Measurements from ENCODE around the gene OR4X1. TPM values are rescaled to one million over a fixed set of nuclear protein-coding genes. Genes with fewer than 3 reads are reported as not detected.
A peak's percentile ranks its signal among the peaks of the same experiment; 100 is the strongest.
"Not testable (repeated sequence)": the region's sequence is repeated elsewhere in the genome, so short reads cannot be mapped to it uniquely, and the experiment has no call there.

The OR4X1 gene, protein sequence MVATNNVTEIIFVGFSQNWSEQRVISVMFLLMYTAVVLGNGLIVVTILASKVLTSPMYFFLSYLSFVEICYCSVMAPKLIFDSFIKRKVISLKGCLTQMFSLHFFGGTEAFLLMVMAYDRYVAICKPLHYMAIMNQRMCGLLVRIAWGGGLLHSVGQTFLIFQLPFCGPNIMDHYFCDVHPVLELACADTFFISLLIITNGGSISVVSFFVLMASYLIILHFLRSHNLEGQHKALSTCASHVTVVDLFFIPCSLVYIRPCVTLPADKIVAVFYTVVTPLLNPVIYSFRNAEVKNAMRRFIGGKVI
- polyA plus RNA-seq (2011; rRNA removed) (not detected in 2 replicates), polyA plus RNA-seq (2017; fragmentation: RNase III; extraction: RNeasy Plus Mini Kit Qiagen cat#74134 plus additional on column Dnase treatment) (not detected in 3 replicates), polyA minus RNA-seq (2011; rRNA and poly(A)+ RNA removed) (not detected in 2 replicates)
- not detected in 2 replicates for polyA plus RNA-seq (2012; cell fraction: cytosol; rRNA removed)
- polyA plus RNA-seq (2012; cell fraction: nucleus; rRNA removed) = not detected in 2 replicates

DNA sequence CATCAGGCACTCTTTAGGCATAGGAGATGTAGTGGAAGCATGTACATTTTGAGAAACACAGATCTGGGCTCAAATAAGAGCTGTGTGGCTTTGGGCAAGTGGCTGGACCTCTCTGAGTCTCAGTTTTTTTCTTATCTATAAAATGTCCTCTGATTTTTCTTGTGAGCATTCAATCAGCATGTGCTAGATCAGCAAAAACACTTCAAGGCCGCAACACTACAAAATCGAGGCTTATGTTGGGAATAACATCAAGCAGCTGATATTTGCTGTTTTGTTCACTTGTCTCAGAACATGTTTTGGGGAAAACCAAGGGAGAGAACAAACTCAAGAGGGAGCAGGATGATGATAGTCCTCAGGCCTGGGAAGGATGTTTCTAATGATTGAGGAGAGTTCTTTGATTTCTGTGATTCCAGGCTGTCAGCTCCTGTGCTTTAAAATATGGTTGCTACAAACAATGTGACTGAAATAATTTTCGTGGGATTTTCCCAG is at the start of gene OR4X1:
Gene OR4X1 (plus strand): TSS at position 439 of the 489 bp plus-strand sequence. CDS start 0 bp downstream, at position 439.
- Histone ChIP-seq H3K4me3 (no peak within 1 kb of the TSS), H3K27ac (no peak within 1 kb of the TSS), H3K4me2 (no peak within 1 kb of the TSS), H3K9me3 (no peaks in the 10 kb centered on the region), H3K4me1 (no peaks in the 10 kb centered on the region)
- no peak for TF ChIP-seq RAD21 (conservative IDR thresholded peaks at IDR 0.05 in 1 of 2, IDR thresholded peaks at IDR 0.05 in 1 of 2)
- peak; percentile 66 for TF ChIP-seq MAFK (IDR thresholded peaks at IDR 0.05; ENCODE audit: partially characterized antibody)
- POLR2A ChIA-PET = no interaction called here
- CTCF ChIA-PET = interaction anchor here (0.9 kb wide), 1 partner anchor 110 kb away, joined by 3 read pairs; no protein-coding TSS in a partner anchor
- DNase-seq (ENCODE audit: low read depth in 1 of 2, low spot score in 1 of 2) = no peak
- no peak for ATAC-seq
- 4% methylated on average over 3 of the region's 3 CpGs for WGBS (ENCODE audit: missing lambda C conversion rate)
- FAIRE-seq = no peak

DNA sequence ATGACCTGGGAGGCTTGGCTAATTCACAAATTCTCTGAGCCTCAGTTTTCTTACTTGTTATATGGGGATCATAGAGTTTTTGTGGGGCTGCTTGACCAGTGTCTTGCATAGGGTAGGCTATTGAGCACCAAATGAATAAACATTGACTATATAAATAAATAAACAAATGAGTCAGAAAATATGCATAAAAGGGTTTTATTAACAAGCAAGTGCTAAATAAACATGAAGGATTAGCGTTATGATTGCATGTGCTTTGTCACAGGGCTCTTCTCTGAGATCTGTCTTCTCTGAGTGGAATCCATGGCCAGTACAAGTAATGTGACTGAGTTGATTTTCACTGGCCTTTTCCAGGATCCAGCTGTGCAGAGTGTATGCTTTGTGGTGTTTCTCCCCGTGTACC is 47.2 kb upstream of the OR4X1 start, which contains the start of gene OR4B1:
Gene OR4B1 (plus strand): TSS at position 301 of the 400 bp plus-strand sequence. CDS start 0 bp downstream, at position 301.
- WGBS (ENCODE audit: missing lambda C conversion rate) = 0% methylated on average over 2 of the region's 2 CpGs
- Histone ChIP-seq H3K27ac (no peak within 1 kb of the TSS), H3K4me2 (no peak within 1 kb of the TSS), H3K9me3 (no peaks in the 10 kb centered on the region), H3K4me1 (no peaks in the 10 kb centered on the region), H3K4me3 (no peak within 1 kb of the TSS)
- DNase-seq (ENCODE audit: low read depth in 1 of 2, low spot score in 1 of 2) (no peak), FAIRE-seq (no peak), ATAC-seq (no peak)
- TF ChIP-seq POLR2AphosphoS2 (conservative IDR thresholded peaks at IDR 0.05; ENCODE audit: low read length) = no peak
- no peak for TF ChIP-seq POLR2A (IDR thresholded peaks at IDR 0.05; ENCODE audit: low read length)
- TF ChIP-seq FOSL2 (IDR thresholded peaks at IDR 0.05) = no peak
- no peak for TF ChIP-seq FOSL2 (CRISPR knock-in tag; IDR thresholded peaks at IDR 0.05)
- CTCF ChIA-PET = no interaction called here
- POLR2A ChIA-PET = no interaction called here

DNA sequence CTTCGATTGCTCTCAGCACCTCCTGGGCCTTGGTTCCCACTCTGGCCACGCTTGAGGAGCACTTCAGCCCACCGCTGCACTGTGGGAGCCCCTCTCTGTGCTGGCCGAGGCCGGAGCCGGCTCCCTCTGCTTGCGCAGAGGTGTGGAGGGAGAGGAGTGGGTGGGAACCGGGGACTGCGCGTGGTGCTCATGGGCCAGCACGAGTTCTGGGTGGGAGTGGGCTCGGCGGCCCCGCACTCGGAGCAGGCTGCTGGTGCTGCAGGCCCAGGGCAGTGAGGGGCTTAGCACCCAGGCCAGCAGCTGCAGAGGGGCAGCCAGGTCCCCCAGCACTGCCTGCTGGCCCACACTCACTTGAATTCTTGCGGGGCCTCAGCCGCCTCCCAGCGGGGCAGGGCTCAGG is 34.9 kb upstream of the OR4X1 start:
- H3K4me3 ChIP-seq = no peak overlapping the region
- no peak for ATAC-seq
- no peak for DNase-seq (ENCODE audit: low read depth in 1 of 2, low spot score in 1 of 2)
- no peak for TF ChIP-seq FOSB (CRISPR knock-in tag; IDR thresholded peaks at IDR 0.05)
- TF ChIP-seq HDAC2 (IDR thresholded peaks at IDR 0.05) = no peak
- TF ChIP-seq EHMT2 (IDR thresholded peaks at IDR 0.05; ENCODE audit: low read depth) = no peak
- TF ChIP-seq EHF (CRISPR knock-in tag; IDR thresholded peaks at IDR 0.05) = no peak
- TF ChIP-seq CBX8 (IDR thresholded peaks at IDR 0.05) = no peak
- no peak for TF ChIP-seq MAZ (IDR thresholded peaks at IDR 0.05; ENCODE audit: borderline replicate concordance, low read depth, low read length)
- TF ChIP-seq ZNF302 (CRISPR knock-in tag; IDR thresholded peaks at IDR 0.05) = no peak
- TF ChIP-seq, protein P1, sequence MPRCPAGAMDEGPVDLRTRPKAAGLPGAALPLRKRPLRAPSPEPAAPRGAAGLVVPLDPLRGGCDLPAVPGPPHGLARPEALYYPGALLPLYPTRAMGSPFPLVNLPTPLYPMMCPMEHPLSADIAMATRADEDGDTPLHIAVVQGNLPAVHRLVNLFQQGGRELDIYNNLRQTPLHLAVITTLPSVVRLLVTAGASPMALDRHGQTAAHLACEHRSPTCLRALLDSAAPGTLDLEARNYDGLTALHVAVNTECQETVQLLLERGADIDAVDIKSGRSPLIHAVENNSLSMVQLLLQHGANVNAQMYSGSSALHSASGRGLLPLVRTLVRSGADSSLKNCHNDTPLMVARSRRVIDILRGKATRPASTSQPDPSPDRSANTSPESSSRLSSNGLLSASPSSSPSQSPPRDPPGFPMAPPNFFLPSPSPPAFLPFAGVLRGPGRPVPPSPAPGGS (IDR thresholded peaks at IDR 0.05) = no peak
- TF ChIP-seq KDM1A (IDR thresholded peaks at IDR 0.05; ENCODE audit: low read depth) = no peak
- TF ChIP-seq RNF2 (IDR thresholded peaks at IDR 0.05; ENCODE audit: borderline replicate concordance, low read depth) = no peak
- TF ChIP-seq ZFP36 (IDR thresholded peaks at IDR 0.05; ENCODE audit: borderline replicate concordance, partially characterized antibody) = no peak
- TF ChIP-seq BHLHE40 (IDR thresholded peaks at IDR 0.05; ENCODE audit: low read depth, low read length) = no peak
- no peaks in the 10 kb centered on the region for H3K9me3 ChIP-seq
- CTCF ChIA-PET = no interaction called here
- WGBS (ENCODE audit: missing lambda C conversion rate) = 25% methylated on average over 10 of the region's 18 CpGs
- H3K27ac ChIP-seq = no peak overlapping the region
- no peaks in the 10 kb centered on the region for H3K4me1 ChIP-seq
- H3K4me2 ChIP-seq = no peak overlapping the region
- FAIRE-seq = no peak
- POLR2A ChIA-PET = no interaction called here

DNA sequence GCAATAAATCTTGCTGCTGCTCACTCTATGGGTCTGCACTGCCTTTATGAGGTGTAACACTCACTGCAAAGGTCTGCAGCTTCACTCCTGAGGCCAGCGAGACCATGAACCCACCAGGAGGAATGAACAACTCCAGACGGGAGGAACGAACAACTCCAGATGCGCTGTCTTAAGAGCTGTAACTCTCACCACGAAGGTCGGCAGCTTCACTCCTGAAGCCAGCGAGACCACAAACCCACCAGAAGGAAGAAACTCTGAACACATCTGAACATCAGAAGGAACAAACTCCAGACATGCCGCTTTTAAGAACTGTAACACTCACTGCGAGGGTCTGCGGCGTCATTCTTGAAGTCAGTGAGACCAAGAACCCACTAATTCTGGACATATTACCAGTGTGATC is 33.6 kb upstream of the OR4X1 start:
- H3K9me3 ChIP-seq; POLR2A ChIA-PET; H3K4me1 ChIP-seq; CTCF ChIA-PET; DNase-seq (ENCODE audit: low read depth in 1 of 2, low spot score in 1 of 2); H3K27ac ChIP-seq; ATAC-seq; H3K4me3 ChIP-seq; H3K4me2 ChIP-seq; FAIRE-seq: not testable (repeated sequence)
- 22% methylated on average over 11 of the region's 11 CpGs for WGBS (ENCODE audit: missing lambda C conversion rate)

All from A549 (cell line).